ENCODE measurements around the gene ASXL2.
"Not testable (repeated sequence)": the region's sequence is repeated elsewhere in the genome, so short reads cannot be mapped to it uniquely, and the experiment has no call there.

ASXL2 gene

GRCh38 chr2:25887624-25888242, 9.4 kb upstream of the ASXL2 start:
- no peak for DNase-seq

- DNase-seq = no peak
Measured at GRCh38 chr2:25885933-25886332, 7.6 kb upstream of the ASXL2 start.

- DNase-seq = no peak
Measured at GRCh38 chr2:25881764-25882163, 3.5 kb upstream of the ASXL2 start.

GRCh38 chr2:25879133-25879730, 945 bp upstream of the ASXL2 start:
- DNase-seq = no peak

- peak; percentile 61 for DNase-seq
Measured at GRCh38 chr2:25877431-25878360, 591 bp downstream of the ASXL2 start.

- no peak for DNase-seq
Measured at GRCh38 chr2:25872134-25872533, 6.2 kb downstream of the ASXL2 start.

- DNase-seq = no peak
Measured at GRCh38 chr2:25867396-25868003, 10.8 kb downstream of the ASXL2 start.

- no peak for DNase-seq
Measured at GRCh38 chr2:25856377-25856776, 21.9 kb downstream of the ASXL2 start.

- no peak for DNase-seq
Measured at GRCh38 chr2:25855065-25855464, 23.2 kb downstream of the ASXL2 start.

- no peak for DNase-seq
Measured at GRCh38 chr2:25854613-25855012, 23.7 kb downstream of the ASXL2 start.

GRCh38 chr2:25853038-25853638, 25.1 kb downstream of the ASXL2 start:
- no peak for DNase-seq

GRCh38 chr2:25851740-25852503, 26.4 kb downstream of the ASXL2 start:
- no peak for DNase-seq

- DNase-seq = not testable (repeated sequence)
Measured at GRCh38 chr2:25850400-25850799, 27.9 kb downstream of the ASXL2 start.

- DNase-seq = not testable (repeated sequence)
Measured at GRCh38 chr2:25849350-25849749, 28.9 kb downstream of the ASXL2 start.

GRCh38 chr2:25845843-25846505, 32.3 kb downstream of the ASXL2 start:
- DNase-seq = no peak

GRCh38 chr2:25844089-25844488, 34.2 kb downstream of the ASXL2 start:
- DNase-seq = no peak

- no peak for DNase-seq
Measured at GRCh38 chr2:25842155-25842554, 36.1 kb downstream of the ASXL2 start.

GRCh38 chr2:25838152-25838756, 40.0 kb downstream of the ASXL2 start:
- no peak for DNase-seq

GRCh38 chr2:25835906-25836305, 42.4 kb downstream of the ASXL2 start:
- DNase-seq = no peak

- DNase-seq = no peak
Measured at GRCh38 chr2:25833566-25833965, 44.7 kb downstream of the ASXL2 start.

- DNase-seq = no peak
Measured at GRCh38 chr2:25832897-25833296, 45.4 kb downstream of the ASXL2 start.
